PFSK-1 (cell line): Measurements from ENCODE around the gene NAA38.

Experiments used
- FOXP2 ChIP-seq: optimal IDR thresholded peaks from 2 replicates; pipeline ENCODE3; 2011; ENCODE audit warnings: borderline replicate concordance, control low read depth, inconsistent platforms; ENCODE audit not compliant: insufficient read depth; ENCODE audit errors: extremely low read length, extremely low read depth
- POLR2AphosphoS5 ChIP-seq: IDR thresholded peaks from 2 replicates; pipeline ENCODE4 v1.6.1; 2012; ENCODE audit warnings: low read depth, mild to moderate bottlenecking, control low read depth, low read length, moderate library complexity
- SIN3A ChIP-seq: IDR thresholded peaks from 2 replicates; pipeline ENCODE4 v1.6.1; 2012; ENCODE audit warnings: mild to moderate bottlenecking, low read length, moderate library complexity, borderline replicate concordance; ENCODE audit not compliant: insufficient read depth
- TAF1 ChIP-seq: IDR thresholded peaks from 2 replicates; pipeline ENCODE4 v1.6.1; 2012; ENCODE audit warnings: low read length, control low read depth, borderline replicate concordance; ENCODE audit not compliant: insufficient read depth
- TF ChIP-seq, protein P1 (sequence below), 2 experiments: IDR thresholded peaks; 2 replicates each; pipeline versions ENCODE4 v1.6.1 to v1.8.0; 2011 to 2012; ENCODE audit warnings: low read depth in 2 of 2, low read length in 2 of 2, control low read depth in 1 of 2, inconsistent platforms in 1 of 2, mild to moderate bottlenecking in 1 of 2, moderate library complexity in 1 of 2; ENCODE audit not compliant: insufficient read depth in 1 of 2

The NAA38 gene

DNA sequence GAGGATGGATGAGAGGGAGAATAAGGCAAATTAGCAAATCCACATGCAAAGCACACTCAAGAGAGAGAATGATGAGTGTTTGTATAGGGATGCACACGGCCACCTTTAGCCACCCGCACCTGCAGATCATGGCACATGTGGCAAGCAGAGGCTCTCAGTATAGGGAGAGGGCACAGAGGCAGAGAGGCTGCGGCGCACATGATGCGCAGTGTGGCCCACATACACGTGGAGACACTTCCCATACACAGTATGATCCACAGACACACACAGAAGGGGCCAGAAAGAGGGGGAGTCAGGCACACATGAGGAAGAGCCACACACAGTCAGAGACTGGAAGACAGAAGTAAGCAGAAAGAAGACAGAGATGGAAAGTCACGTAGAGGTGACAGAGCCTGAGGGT lies 24.7 kb upstream of the NAA38 start:
- TF ChIP-seq FOXP2 (no peak), POLR2AphosphoS5 (no peak), TAF1 (no peak), SIN3A (no peak)
- TF ChIP-seq, protein P1, sequence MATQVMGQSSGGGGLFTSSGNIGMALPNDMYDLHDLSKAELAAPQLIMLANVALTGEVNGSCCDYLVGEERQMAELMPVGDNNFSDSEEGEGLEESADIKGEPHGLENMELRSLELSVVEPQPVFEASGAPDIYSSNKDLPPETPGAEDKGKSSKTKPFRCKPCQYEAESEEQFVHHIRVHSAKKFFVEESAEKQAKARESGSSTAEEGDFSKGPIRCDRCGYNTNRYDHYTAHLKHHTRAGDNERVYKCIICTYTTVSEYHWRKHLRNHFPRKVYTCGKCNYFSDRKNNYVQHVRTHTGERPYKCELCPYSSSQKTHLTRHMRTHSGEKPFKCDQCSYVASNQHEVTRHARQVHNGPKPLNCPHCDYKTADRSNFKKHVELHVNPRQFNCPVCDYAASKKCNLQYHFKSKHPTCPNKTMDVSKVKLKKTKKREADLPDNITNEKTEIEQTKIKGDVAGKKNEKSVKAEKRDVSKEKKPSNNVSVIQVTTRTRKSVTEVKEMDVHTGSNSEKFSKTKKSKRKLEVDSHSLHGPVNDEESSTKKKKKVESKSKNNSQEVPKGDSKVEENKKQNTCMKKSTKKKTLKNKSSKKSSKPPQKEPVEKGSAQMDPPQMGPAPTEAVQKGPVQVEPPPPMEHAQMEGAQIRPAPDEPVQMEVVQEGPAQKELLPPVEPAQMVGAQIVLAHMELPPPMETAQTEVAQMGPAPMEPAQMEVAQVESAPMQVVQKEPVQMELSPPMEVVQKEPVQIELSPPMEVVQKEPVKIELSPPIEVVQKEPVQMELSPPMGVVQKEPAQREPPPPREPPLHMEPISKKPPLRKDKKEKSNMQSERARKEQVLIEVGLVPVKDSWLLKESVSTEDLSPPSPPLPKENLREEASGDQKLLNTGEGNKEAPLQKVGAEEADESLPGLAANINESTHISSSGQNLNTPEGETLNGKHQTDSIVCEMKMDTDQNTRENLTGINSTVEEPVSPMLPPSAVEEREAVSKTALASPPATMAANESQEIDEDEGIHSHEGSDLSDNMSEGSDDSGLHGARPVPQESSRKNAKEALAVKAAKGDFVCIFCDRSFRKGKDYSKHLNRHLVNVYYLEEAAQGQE (IDR thresholded peaks at IDR 0.05; ENCODE audit: insufficient read depth in 1 of 2, low read depth in 2 of 2, low read length in 2 of 2), result no peak

DNA sequence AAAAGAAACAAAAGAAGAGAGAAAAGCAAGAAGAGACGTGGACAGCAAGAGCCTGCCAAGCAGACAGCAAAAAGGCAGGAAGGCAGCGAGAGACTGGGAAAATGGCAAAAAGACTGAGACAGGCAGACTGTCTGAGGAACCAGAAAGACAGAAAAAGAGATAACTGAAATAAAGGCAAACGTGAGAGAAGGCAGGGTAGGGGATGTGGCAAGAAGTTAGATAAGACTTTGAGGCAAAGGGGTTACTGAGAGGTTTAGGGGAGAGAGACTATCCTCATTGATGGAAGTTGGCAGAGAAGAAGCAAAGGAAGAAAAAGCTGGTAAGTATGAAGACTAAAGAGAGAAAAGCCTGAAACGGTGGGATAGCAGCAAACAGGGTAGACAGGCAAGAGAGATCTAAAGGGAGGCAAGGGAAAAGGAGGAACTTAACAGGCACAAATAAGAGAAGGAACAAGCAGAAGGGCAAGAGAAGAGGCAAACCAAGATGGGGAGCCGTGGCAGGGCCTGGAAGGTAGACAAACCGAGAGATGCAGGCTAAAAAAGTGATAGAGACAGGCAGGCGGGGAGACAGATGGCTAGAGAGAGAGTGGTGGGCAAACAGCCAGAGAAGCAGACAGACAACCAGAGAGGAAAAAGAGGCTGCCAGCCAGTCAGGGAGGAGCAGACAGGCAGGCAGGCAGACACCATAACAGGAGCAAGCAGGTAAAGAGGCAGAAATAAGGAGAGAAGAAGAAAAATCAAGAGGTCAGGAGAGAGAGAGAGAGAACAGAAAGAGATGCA lies 24.1 kb upstream of the NAA38 start:
- no peak for TF ChIP-seq TAF1
- TF ChIP-seq POLR2AphosphoS5, result no peak
- TF ChIP-seq FOXP2, result no peak
- TF ChIP-seq, protein P1 (IDR thresholded peaks at IDR 0.05; ENCODE audit: insufficient read depth in 1 of 2, low read depth in 2 of 2, low read length in 2 of 2), result no peak
- TF ChIP-seq SIN3A, result no peak

DNA sequence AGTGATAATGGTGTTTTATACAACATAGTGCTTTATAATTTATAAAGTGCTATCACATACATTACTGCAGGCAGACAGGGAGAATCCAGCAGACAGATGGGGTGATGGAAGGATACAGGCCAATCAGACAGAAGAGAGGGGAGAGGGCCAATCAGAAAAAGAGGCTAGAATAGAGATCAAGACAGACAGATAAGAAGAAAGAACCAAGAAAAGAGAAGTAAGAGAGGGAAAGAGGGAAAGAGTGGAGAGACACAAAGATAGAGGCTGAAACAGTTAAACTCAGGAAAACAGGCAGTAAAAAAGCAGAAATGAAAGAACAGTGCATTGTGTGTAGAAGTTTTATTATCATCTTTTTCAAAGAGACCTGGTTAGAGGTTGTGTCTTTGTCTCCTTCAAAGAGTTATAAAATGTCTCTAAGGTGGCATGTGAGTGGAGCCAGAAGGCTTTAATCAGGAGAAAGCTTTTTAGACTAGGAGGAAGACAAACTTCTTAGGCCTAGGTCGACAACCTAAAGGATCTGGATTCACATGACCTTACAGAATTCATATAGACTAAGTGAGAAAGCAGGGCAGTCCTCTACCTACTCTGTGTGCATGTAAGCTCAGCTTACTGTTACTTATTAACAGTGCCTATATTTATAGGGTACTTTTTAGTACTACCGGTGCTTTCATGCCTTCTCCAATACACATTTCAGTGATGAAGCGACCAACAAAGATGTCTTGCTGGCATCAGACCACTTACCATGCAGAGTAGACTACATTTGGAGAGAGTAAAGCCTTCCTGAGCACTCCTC lies 22.9 kb upstream of the NAA38 start:
- TF ChIP-seq, protein P1 (IDR thresholded peaks at IDR 0.05; ENCODE audit: insufficient read depth in 1 of 2, low read depth in 2 of 2, low read length in 2 of 2), result no peak

DNA sequence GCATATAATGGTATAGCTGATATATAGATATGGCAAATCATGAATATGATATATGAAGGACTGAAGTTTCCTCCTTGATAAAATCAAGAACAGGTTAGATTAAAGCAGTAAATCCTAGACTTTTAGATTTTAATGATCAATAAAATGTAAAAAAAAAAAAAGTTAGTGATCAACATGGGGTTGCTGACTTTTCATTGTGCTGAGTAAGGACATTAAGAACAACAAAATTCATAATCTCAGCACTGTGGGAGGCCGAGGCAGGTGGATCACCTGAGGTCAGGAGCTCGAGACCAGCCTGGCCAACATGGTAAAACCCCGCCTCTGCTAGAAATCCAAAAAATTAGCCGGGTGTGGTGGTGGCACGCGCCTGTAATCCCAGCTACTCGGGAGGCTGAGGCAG lies 20.9 kb upstream of the NAA38 start:
- TF ChIP-seq FOXP2 (no peak), SIN3A (no peak), POLR2AphosphoS5 (no peak), TAF1 (no peak)
- TF ChIP-seq, protein P1 (IDR thresholded peaks at IDR 0.05; ENCODE audit: insufficient read depth in 1 of 2, low read depth in 2 of 2, low read length in 2 of 2), result no peak
